H9 (cell line): ENCODE data around the gene COL18A1. TPM values are rescaled to one million over a fixed set of nuclear protein-coding genes. Genes with fewer than 3 reads are reported as not detected.

Experiments used
- DNase-seq: peaks from one replicate; pipeline ENCODE4 v3.0.0-alpha.2; 2017
- H2AFZ ChIP-seq: one replicate; pipeline ENCODE4 v1.6.1; 2013; ENCODE audit warnings: mild to moderate bottlenecking, low read length, control low read depth, moderate library complexity
- H2AK5ac ChIP-seq: 2 replicates; pipeline ENCODE4 v1.6.1; 2013; ENCODE audit warnings: low read length, control low read depth, mixed read lengths; ENCODE audit not compliant: insufficient read length
- H2BK120ac ChIP-seq: one replicate; pipeline ENCODE4 v1.6.1; 2013; ENCODE audit warnings: low read depth, mild to moderate bottlenecking, low read length, control low read depth, inconsistent platforms; ENCODE audit not compliant: poor library complexity, severe bottlenecking
- H2BK12ac ChIP-seq: 2 replicates; pipeline ENCODE4 v1.6.1; 2013; ENCODE audit warnings: low read length, control low read depth, mixed read lengths, low read depth; ENCODE audit not compliant: insufficient read length
- H2BK15ac ChIP-seq: 2 replicates; pipeline ENCODE4 v1.6.1; 2013; ENCODE audit warnings: low read depth, low read length, control low read depth
- H2BK20ac ChIP-seq: one replicate; pipeline ENCODE4 v1.6.1; 2013; ENCODE audit warnings: low read depth, mild to moderate bottlenecking, low read length, control low read depth, inconsistent platforms; ENCODE audit not compliant: poor library complexity, severe bottlenecking
- H2BK5ac ChIP-seq: 2 replicates; pipeline ENCODE4 v1.6.1; 2013; ENCODE audit warnings: low read length, control low read depth, mixed read lengths; ENCODE audit not compliant: insufficient read length
- H3K14ac ChIP-seq: 2 replicates; pipeline ENCODE4 v1.6.1; 2013; ENCODE audit warnings: low read length, control low read depth; ENCODE audit not compliant: insufficient read depth
- H3K18ac ChIP-seq: 2 replicates; pipeline ENCODE4 v1.6.1; 2013; ENCODE audit warnings: low read depth, mild to moderate bottlenecking, mixed read lengths, low read length, control low read depth; ENCODE audit not compliant: insufficient read length
- H3K23ac ChIP-seq: 2 replicates; pipeline ENCODE4 v1.6.1; 2013; ENCODE audit warnings: low read length, control low read depth, mixed read lengths, low read depth; ENCODE audit not compliant: insufficient read length
- H3K23me2 ChIP-seq: 2 replicates; pipeline ENCODE4 v1.6.1; 2013; ENCODE audit warnings: low read depth, mild to moderate bottlenecking, mixed read lengths, low read length, control low read depth; ENCODE audit not compliant: insufficient read length, poor library complexity, severe bottlenecking
- H3K27ac ChIP-seq: 2 replicates; pipeline ENCODE4 v1.5.1; 2013; ENCODE audit warnings: low read length, control low read depth, mixed read lengths, low read depth; ENCODE audit not compliant: insufficient read length
- H3K27me3 ChIP-seq: 2 replicates; pipeline ENCODE4 v1.6.1; 2013; ENCODE audit warnings: low read length, control low read depth, inconsistent platforms; ENCODE audit not compliant: insufficient read depth
- H3K4ac ChIP-seq: 2 replicates; pipeline ENCODE4 v1.6.1; 2013; ENCODE audit warnings: low read depth, mild to moderate bottlenecking, control low read depth, inconsistent platforms, low read length, moderate library complexity
- H3K4me1 ChIP-seq: 2 replicates; pipeline ENCODE4 v1.6.1; 2013; ENCODE audit warnings: low read length, control low read depth, inconsistent platforms; ENCODE audit not compliant: insufficient read depth
- H3K4me2 ChIP-seq: 2 replicates; pipeline ENCODE4 v1.6.1; 2013; ENCODE audit warnings: low read length, control low read depth, mixed read lengths; ENCODE audit not compliant: insufficient read length, insufficient read depth
- H3K56ac ChIP-seq: 2 replicates; pipeline ENCODE4 v1.6.1; 2013; ENCODE audit warnings: low read depth, mild to moderate bottlenecking, mixed read lengths, low read length, control low read depth; ENCODE audit not compliant: insufficient read length
- H3K79me1 ChIP-seq: 2 replicates; pipeline ENCODE4 v1.6.1; 2013; ENCODE audit warnings: low read depth, mild to moderate bottlenecking, moderate library complexity, low read length, control low read depth, inconsistent platforms; ENCODE audit not compliant: insufficient read depth, poor library complexity, severe bottlenecking
- H3K79me2 ChIP-seq: 2 replicates; pipeline ENCODE4 v1.6.1; 2013; ENCODE audit warnings: low read length, control low read depth, inconsistent platforms; ENCODE audit not compliant: insufficient read depth
- H3K9ac ChIP-seq: 2 replicates; pipeline ENCODE4 v1.6.1; 2013; ENCODE audit warnings: low read length, control low read depth, mixed read lengths; ENCODE audit not compliant: insufficient read length; ENCODE audit errors: extremely low read depth
- H3K9me3 ChIP-seq: one replicate; pipeline ENCODE4 v1.6.1; 2013; ENCODE audit warnings: low read depth, low read length, inconsistent platforms; ENCODE audit not compliant: control insufficient read depth
- H3T11ph ChIP-seq: one replicate; pipeline ENCODE4 v1.6.1; 2013; ENCODE audit warnings: mild to moderate bottlenecking, low read length, control low read depth, inconsistent platforms
- H4K20me1 ChIP-seq: one replicate; pipeline ENCODE4 v1.6.1; 2013; ENCODE audit not compliant: control insufficient read depth, insufficient read length, insufficient read depth
- H4K5ac ChIP-seq: 2 replicates; pipeline ENCODE4 v1.6.1; 2013; ENCODE audit warnings: low read depth, mild to moderate bottlenecking, mixed read lengths, low read length, control low read depth; ENCODE audit not compliant: insufficient read length
- H4K8ac ChIP-seq: replicated peaks from 2 replicates; pipeline ENCODE4 v1.6.1; 2013; ENCODE audit warnings: low read length, control low read depth, mixed read lengths, low read depth; ENCODE audit not compliant: insufficient read length
- H4K91ac ChIP-seq: 2 replicates; pipeline ENCODE4 v1.6.1; 2013; ENCODE audit warnings: low read depth, mild to moderate bottlenecking, moderate library complexity, mixed read lengths, low read length, control low read depth; ENCODE audit not compliant: insufficient read length
- H3K27ac Mint-ChIP-seq, 3 experiments: 2 replicates in 2 of 3; 3 replicates in 1 of 3; pipeline ENCODE4 v1.8.0; 2020 to 2021; ENCODE audit warnings: mixed read lengths in 3 of 3, mild to moderate bottlenecking in 1 of 3, moderate library complexity in 1 of 3
- H3K27me3 Mint-ChIP-seq: 2 replicates; pipeline ENCODE4 v1.8.0; 2021; ENCODE audit warnings: low read depth, mild to moderate bottlenecking, moderate library complexity, mixed read lengths
- H3K36me3 Mint-ChIP-seq, 3 experiments: 2 replicates in 2 of 3; 3 replicates in 1 of 3; pipeline ENCODE4 v1.8.0; 2020 to 2021; ENCODE audit warnings: low read depth in 3 of 3, mixed read lengths in 3 of 3; ENCODE audit not compliant: insufficient read depth in 1 of 3
- H3K4me1 Mint-ChIP-seq, 2 experiments: 2 replicates each; pipeline ENCODE4 v1.8.0; 2020; ENCODE audit warnings: mixed read lengths in 2 of 2
- H3K4me3 Mint-ChIP-seq, 2 experiments: 2 replicates in 1 of 2; 3 replicates in 1 of 2; pipeline ENCODE4 v1.8.0; 2020 to 2021; ENCODE audit warnings: mild to moderate bottlenecking in 2 of 2, mixed read lengths in 2 of 2, moderate library complexity in 1 of 2
- H3K9me3 Mint-ChIP-seq, 2 experiments: 2 replicates in 1 of 2; 3 replicates in 1 of 2; pipeline ENCODE4 v1.8.0; 2020; ENCODE audit warnings: mild to moderate bottlenecking in 2 of 2, mixed read lengths in 2 of 2, moderate library complexity in 1 of 2
- CTCF ChIP-seq: fragments of 200-600 bp; sonication (generic); conservative IDR thresholded peaks from 3 replicates; pipeline ENCODE4 v1.8.0; 2021; ENCODE audit warnings: antibody characterized with exemption, mild to moderate bottlenecking
- WGBS: extraction: QIAGEN DNeasy Blood & Tissue Kit; methylation state at CpG from one replicate; pipeline ENCODE4 v1.1.7; 2013; ENCODE audit warnings: missing lambda C conversion rate, low lambda C conversion rate, mixed read lengths; ENCODE audit not compliant: insufficient read length; ENCODE audit errors: extremely low coverage; 5-methylcytosine and 5-hydroxymethylcytosine counted together
- total RNA-seq: library from RNA; stranded (reverse); gene quantifications from 2 replicates; pipeline ENCODE4 v1.2.1, GENCODE V29; 2021

The COL18A1 gene
- total RNA-seq, 1 experiment from 2014 or later: 232 TPM

DNA sequence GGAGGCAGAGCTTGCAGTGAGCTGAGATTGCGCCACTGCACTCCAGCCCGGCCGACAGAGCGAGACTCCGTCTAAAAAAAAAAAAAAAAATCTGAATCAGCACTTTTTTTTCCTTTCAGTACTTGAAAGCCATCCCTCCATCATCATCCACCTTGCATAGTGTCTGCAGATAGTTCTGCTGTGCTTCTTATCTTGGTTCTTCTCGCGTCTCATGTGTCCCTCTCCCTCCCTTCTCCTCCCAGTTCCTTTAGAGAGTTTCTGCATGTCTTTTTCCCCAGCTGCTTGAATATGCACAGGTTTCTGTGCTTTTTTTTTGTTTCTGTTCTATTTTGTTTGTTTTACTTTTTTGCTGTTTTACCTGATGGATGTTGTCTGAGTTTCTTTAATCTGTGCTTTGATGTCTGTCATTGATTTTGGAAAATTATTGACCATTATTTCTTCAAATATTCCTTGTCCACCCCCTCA lies 3.9 kb upstream of the COL18A1 start:
- H3K23ac ChIP-seq: no peak overlapping the region
- TF ChIP-seq CTCF: no peak
- no peak for DNase-seq
- no peaks in the 10 kb centered on the region for H4K20me1 ChIP-seq
- H3K27ac Mint-ChIP-seq: no peak overlapping the region; a peak in 1 of 7 replicates
- peaks cover 5% of the 10 kb centered on the region; the same call in 1 of the 2 replicates for H3K4me1 ChIP-seq
- H3K4me3 Mint-ChIP-seq: no peak overlapping the region
- H3K23me2 ChIP-seq: peaks cover 2% of the 10 kb centered on the region
- H2AK5ac ChIP-seq: no peak overlapping the region
- no peak overlapping the region for H4K91ac ChIP-seq
- H3K27me3 Mint-ChIP-seq: peaks cover 34% of the 10 kb centered on the region
- H3K27me3 ChIP-seq: no peaks in the 10 kb centered on the region
- H3K56ac ChIP-seq: no peak overlapping the region
- no peak overlapping the region for H3K27ac ChIP-seq
- H3K4me1 Mint-ChIP-seq: peaks cover 11 to 19% of the 10 kb centered on the region in 2 experiments
- no peak overlapping the region for H2BK15ac ChIP-seq
- H3T11ph ChIP-seq: no peak overlapping the region
- no peak overlapping the region for H3K9ac ChIP-seq
- no peak overlapping the region for H4K5ac ChIP-seq
- H3K36me3 Mint-ChIP-seq: peaks cover 4 to 11% (median 7%) of the 10 kb centered on the region in 3 experiments
- no peak overlapping the region for H3K4ac ChIP-seq
- H3K79me2 ChIP-seq: no peaks in the 10 kb centered on the region; the same call in 1 of the 2 replicates
- no peak overlapping the region for H2BK12ac ChIP-seq
- peaks cover 14 to 16% of the 10 kb centered on the region in 2 experiments for H3K9me3 Mint-ChIP-seq
- no peak overlapping the region for H3K14ac ChIP-seq
- H3K4me2 ChIP-seq: no peak overlapping the region
- H2BK5ac ChIP-seq: no peak overlapping the region
- no peaks in the 10 kb centered on the region for H3K79me1 ChIP-seq
- no peak overlapping the region for H2BK120ac ChIP-seq
- no CpG with 5 or more reads among the region's 7 CpGs for WGBS
- no peaks in the 10 kb centered on the region for H3K9me3 ChIP-seq
- no peak overlapping the region for H4K8ac ChIP-seq
- no peak overlapping the region for H2BK20ac ChIP-seq
- H3K18ac ChIP-seq: no peak overlapping the region
- no peak overlapping the region for H2AFZ ChIP-seq
